ENCODE measurements around the gene PLA2R1. TPM values are rescaled to one million over a fixed set of nuclear protein-coding genes. Genes with fewer than 3 reads are reported as not detected.

The PLA2R1 gene
- polyA plus RNA-seq, 3 donors: not detected

- Mint-ChIP-seq H3K9me3 (no peaks in the 10 kb centered on the region), H3K27ac (peak overlapping the region in 4 of 7 donors; percentile 1 to 54 (median 31)), H3K4me3 (no peak overlapping the region), H3K36me3 (peaks cover 33 to 38% of the 10 kb centered on the region in 2 donors), H3K27me3 (ENCODE audit: low read depth in 3 of 3) (no peaks in the 10 kb centered on the region), H3K4me1 (peaks cover 28% of the 10 kb centered on the region)
- WGBS (ENCODE audit: insufficient coverage): 89% methylated on average over 4 of the region's 8 CpGs
- Histone ChIP-seq H3K27me3 (ENCODE audit: control insufficient read depth in 2 of 2, insufficient read depth in 2 of 2, low read length in 2 of 2) (no peaks in the 10 kb centered on the region), H3K4me1 (ENCODE audit: control insufficient read depth in 1 of 2, insufficient read depth in 2 of 2, low read length in 2 of 2) (peaks cover 26 to 27% of the 10 kb centered on the region in 2 donors), H4K20me1 (ENCODE audit: insufficient read depth, low read length) (no peaks in the 10 kb centered on the region), H3K36me3 (replicated peaks in 1 of 2; ENCODE audit: control insufficient read depth in 1 of 2, insufficient read depth in 2 of 2, low read length in 2 of 2) (peaks cover 5 to 58% of the 10 kb centered on the region in 2 donors), H3K4me2 (replicated peaks; ENCODE audit: extremely low read depth, low read length, poor library complexity, severe bottlenecking) (no peak overlapping the region), H3K4me3 (replicated peaks in 1 of 3; ENCODE audit: low read depth in 2 of 3, low read length in 3 of 3) (no peak overlapping the region), H2AFZ (ENCODE audit: insufficient read depth, low read depth, low read length, poor library complexity, severe bottlenecking) (no peak overlapping the region), H3K9me3 (replicated peaks in 1 of 2; ENCODE audit: control insufficient read depth in 1 of 2, insufficient read depth in 1 of 2, low read length in 2 of 2) (no peaks in the 10 kb centered on the region), H3K27ac (ENCODE audit: low read depth in 1 of 2, low read length in 2 of 2) (no peak overlapping the region), H3K79me2 (ENCODE audit: insufficient read depth, low read length) (peaks cover 9% of the 10 kb centered on the region), H3K9ac (ENCODE audit: insufficient read depth, low read length, poor library complexity, severe bottlenecking) (no peak overlapping the region)
- no peak for DNase-seq
- no peak for TF ChIP-seq CTCF (IDR thresholded peaks at IDR 0.05)
- intact Hi-C loops (cut with micrococcal nuclease): no loop called here
Observed at GRCh38 chr2:159894145-159894838, 168.1 kb downstream of the PLA2R1 start.

DNA sequence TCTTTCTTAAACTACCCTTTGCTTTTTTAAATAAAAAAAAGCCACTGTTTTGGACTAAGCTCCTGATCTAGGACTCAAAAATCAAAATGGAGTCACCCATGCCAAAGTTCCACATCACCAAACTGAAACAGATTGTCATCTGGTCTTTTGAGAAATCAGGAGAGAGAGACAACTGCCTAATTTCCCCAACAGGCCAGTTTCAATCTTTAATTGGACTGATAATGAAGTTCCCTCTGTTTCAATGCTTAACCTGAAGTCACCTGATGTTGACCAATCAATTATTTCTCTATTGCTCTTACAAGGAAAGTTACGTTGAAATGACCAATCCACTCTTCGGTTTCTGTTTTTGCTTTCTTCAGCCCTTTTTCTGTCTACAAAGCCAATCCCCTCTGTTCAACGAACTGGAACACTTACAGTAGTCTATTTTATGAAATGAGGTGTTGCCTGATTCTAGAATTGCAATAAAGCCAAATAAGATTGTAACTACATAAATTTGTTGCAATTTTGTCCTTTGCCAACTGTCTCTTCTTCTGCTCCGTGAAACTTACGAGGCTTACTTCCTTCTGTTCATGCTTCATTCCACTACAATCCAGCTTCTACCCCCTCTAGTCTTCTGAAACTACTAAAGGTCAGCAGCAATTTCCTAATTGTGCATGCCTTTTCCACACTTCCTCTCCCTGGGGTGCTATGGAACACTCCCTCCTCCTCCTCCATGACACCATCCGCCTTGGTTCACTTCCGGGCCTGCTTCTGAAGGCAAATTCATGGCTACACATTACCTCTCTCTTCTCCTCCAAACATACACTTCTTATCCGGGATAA lies 169.2 kb downstream of the PLA2R1 start:
- H3K4me3 Mint-ChIP-seq: no peak overlapping the region
- no peaks in the 10 kb centered on the region for H3K9me3 Mint-ChIP-seq
- peaks cover 28% of the 10 kb centered on the region for H3K4me1 Mint-ChIP-seq
- H3K27ac Mint-ChIP-seq: peak overlapping the region; percentile 14 to 73 (median 52)
- Histone ChIP-seq H3K27me3 (ENCODE audit: control insufficient read depth in 2 of 2, insufficient read depth in 2 of 2, low read length in 2 of 2) (no peaks in the 10 kb centered on the region), H2AFZ (ENCODE audit: insufficient read depth, low read depth, low read length, poor library complexity, severe bottlenecking) (no peak overlapping the region), H3K27ac (ENCODE audit: low read depth in 1 of 2, low read length in 2 of 2) (peak overlapping the region in 1 of 2 donors; percentile 34), H3K4me3 (replicated peaks in 1 of 3; ENCODE audit: low read depth in 2 of 3, low read length in 3 of 3) (no peak overlapping the region), H3K79me2 (ENCODE audit: insufficient read depth, low read length) (peaks cover 2% of the 10 kb centered on the region), H3K9ac (ENCODE audit: insufficient read depth, low read length, poor library complexity, severe bottlenecking) (no peak overlapping the region), H4K20me1 (ENCODE audit: insufficient read depth, low read length) (no peaks in the 10 kb centered on the region), H3K36me3 (replicated peaks in 1 of 2; ENCODE audit: control insufficient read depth in 1 of 2, insufficient read depth in 2 of 2, low read length in 2 of 2) (peaks cover 2 to 52% of the 10 kb centered on the region in 2 donors), H3K9me3 (replicated peaks in 1 of 2; ENCODE audit: control insufficient read depth in 1 of 2, insufficient read depth in 1 of 2, low read length in 2 of 2) (no peaks in the 10 kb centered on the region), H3K4me1 (ENCODE audit: control insufficient read depth in 1 of 2, insufficient read depth in 2 of 2, low read length in 2 of 2) (peaks cover 26 to 27% of the 10 kb centered on the region in 2 donors), H3K4me2 (replicated peaks; ENCODE audit: extremely low read depth, low read length, poor library complexity, severe bottlenecking) (no peak overlapping the region)
- intact Hi-C loops (cut with micrococcal nuclease): no loop called here
- H3K27me3 Mint-ChIP-seq (ENCODE audit: low read depth in 3 of 3): no peaks in the 10 kb centered on the region
- H3K36me3 Mint-ChIP-seq: peaks cover 31 to 32% of the 10 kb centered on the region in 2 donors
- WGBS (ENCODE audit: insufficient coverage): 47% methylated on average over 5 of the region's 8 CpGs
- DNase-seq: peak in 2 of 3 donors; percentile 34 to 54
- TF ChIP-seq CTCF (IDR thresholded peaks at IDR 0.05): no peak

Measured in CD14-positive monocyte (primary cell).